ENCODE data around the gene DUSP3.

DUSP3 gene

GRCh38 chr17:43750153-43750552, 28.6 kb downstream of the DUSP3 start:
- TF ChIP-seq, protein P1, sequence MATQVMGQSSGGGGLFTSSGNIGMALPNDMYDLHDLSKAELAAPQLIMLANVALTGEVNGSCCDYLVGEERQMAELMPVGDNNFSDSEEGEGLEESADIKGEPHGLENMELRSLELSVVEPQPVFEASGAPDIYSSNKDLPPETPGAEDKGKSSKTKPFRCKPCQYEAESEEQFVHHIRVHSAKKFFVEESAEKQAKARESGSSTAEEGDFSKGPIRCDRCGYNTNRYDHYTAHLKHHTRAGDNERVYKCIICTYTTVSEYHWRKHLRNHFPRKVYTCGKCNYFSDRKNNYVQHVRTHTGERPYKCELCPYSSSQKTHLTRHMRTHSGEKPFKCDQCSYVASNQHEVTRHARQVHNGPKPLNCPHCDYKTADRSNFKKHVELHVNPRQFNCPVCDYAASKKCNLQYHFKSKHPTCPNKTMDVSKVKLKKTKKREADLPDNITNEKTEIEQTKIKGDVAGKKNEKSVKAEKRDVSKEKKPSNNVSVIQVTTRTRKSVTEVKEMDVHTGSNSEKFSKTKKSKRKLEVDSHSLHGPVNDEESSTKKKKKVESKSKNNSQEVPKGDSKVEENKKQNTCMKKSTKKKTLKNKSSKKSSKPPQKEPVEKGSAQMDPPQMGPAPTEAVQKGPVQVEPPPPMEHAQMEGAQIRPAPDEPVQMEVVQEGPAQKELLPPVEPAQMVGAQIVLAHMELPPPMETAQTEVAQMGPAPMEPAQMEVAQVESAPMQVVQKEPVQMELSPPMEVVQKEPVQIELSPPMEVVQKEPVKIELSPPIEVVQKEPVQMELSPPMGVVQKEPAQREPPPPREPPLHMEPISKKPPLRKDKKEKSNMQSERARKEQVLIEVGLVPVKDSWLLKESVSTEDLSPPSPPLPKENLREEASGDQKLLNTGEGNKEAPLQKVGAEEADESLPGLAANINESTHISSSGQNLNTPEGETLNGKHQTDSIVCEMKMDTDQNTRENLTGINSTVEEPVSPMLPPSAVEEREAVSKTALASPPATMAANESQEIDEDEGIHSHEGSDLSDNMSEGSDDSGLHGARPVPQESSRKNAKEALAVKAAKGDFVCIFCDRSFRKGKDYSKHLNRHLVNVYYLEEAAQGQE (IDR thresholded peaks at IDR 0.05; ENCODE audit: insufficient read depth in 1 of 2, low read depth in 2 of 2, low read length in 2 of 2), result no peak
- no peak for TF ChIP-seq SIN3A (IDR thresholded peaks at IDR 0.05; ENCODE audit: borderline replicate concordance, insufficient read depth, low read length)
- TF ChIP-seq FOXP2 (optimal IDR thresholded peaks at IDR 0.05; ENCODE audit: borderline replicate concordance, extremely low read depth, extremely low read length, insufficient read depth), result no peak

DNA sequence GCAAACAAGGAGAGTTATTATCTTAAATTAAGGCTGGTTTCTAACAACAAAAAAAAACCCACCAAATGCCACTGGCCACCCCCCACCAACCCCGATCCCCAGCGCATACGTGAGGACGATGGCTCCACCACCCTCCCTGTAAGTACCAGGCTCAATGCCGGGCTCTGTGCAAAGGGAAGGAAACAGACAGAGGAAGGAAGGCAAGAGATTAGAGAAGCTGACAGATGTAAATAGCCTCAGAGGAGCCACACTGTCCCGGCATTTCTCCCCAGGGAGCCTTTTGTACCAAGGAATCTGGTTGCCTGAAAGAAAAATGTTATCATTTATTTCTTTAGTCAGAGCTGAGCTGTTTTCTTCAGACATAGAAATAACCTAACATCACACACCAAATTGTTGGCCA, 33.2 kb downstream of the DUSP3 start:
- TF ChIP-seq, protein P1 (IDR thresholded peaks at IDR 0.05; ENCODE audit: insufficient read depth in 1 of 2, low read depth in 2 of 2, low read length in 2 of 2), result no peak
- no peak for TF ChIP-seq POLR2AphosphoS5 (IDR thresholded peaks at IDR 0.05; ENCODE audit: low read depth, low read length)
- TF ChIP-seq FOXP2 (optimal IDR thresholded peaks at IDR 0.05; ENCODE audit: borderline replicate concordance, extremely low read depth, extremely low read length, insufficient read depth), result no peak
- TF ChIP-seq SIN3A (IDR thresholded peaks at IDR 0.05; ENCODE audit: borderline replicate concordance, insufficient read depth, low read length), result no peak
- no peak for TF ChIP-seq TAF1 (IDR thresholded peaks at IDR 0.05; ENCODE audit: borderline replicate concordance, insufficient read depth, low read length)

DNA sequence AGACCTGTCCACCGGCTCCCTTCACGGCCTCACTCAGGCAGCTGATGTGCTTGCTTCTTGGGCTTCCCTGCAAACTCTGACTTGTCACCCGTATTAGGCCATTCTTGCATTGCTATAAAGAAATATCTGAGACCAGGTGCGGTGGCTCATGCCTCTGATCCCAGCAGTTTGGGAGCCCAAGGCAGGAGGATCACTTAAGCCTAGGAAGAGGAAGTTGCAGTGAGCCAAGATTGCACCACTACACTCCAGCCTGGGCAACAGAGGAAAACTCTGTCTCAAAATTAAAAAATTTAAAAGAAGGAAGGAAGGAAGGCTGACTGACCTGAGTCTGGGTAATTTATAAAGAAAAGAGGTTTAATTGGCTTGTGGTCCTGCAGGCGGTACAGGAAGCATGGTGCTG, 37.1 kb downstream of the DUSP3 start:
- TF ChIP-seq TAF1 (IDR thresholded peaks at IDR 0.05; ENCODE audit: borderline replicate concordance, insufficient read depth, low read length) (no peak), SIN3A (IDR thresholded peaks at IDR 0.05; ENCODE audit: borderline replicate concordance, insufficient read depth, low read length) (no peak), FOXP2 (optimal IDR thresholded peaks at IDR 0.05; ENCODE audit: borderline replicate concordance, extremely low read depth, extremely low read length, insufficient read depth) (no peak), POLR2AphosphoS5 (IDR thresholded peaks at IDR 0.05; ENCODE audit: low read depth, low read length) (no peak)
- TF ChIP-seq, protein P1 (IDR thresholded peaks at IDR 0.05; ENCODE audit: insufficient read depth in 1 of 2, low read depth in 2 of 2, low read length in 2 of 2), result no peak

GRCh38 chr17:43740541-43740940, 38.2 kb downstream of the DUSP3 start:
- TF ChIP-seq, protein P1 (IDR thresholded peaks at IDR 0.05; ENCODE audit: insufficient read depth in 1 of 2, low read depth in 2 of 2, low read length in 2 of 2), result no peak
- TF ChIP-seq POLR2AphosphoS5 (IDR thresholded peaks at IDR 0.05; ENCODE audit: low read depth, low read length) (no peak), SIN3A (IDR thresholded peaks at IDR 0.05; ENCODE audit: borderline replicate concordance, insufficient read depth, low read length) (no peak), FOXP2 (optimal IDR thresholded peaks at IDR 0.05; ENCODE audit: borderline replicate concordance, extremely low read depth, extremely low read length, insufficient read depth) (no peak), TAF1 (IDR thresholded peaks at IDR 0.05; ENCODE audit: borderline replicate concordance, insufficient read depth, low read length) (no peak)

DNA sequence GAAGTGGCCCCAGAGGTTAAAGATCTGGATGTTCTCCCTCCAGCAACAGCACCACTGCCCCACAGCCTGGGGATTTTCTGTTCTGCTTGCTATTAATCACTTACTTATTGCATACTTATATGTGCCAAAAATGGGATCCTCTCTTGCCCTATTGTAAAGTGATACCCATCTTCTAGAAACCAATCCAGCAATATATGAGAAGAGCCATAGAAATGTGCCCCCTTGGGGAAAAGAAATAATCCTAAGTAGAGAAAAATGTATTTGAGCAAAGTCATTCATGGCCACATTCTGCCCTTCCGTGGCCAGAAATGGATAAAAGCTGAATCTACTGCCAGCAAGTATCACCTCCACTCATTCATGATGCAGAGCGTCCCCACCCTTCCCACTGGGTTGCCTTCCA, 41.1 kb downstream of the DUSP3 start:
- no peak for TF ChIP-seq SIN3A (IDR thresholded peaks at IDR 0.05; ENCODE audit: borderline replicate concordance, insufficient read depth, low read length)
- no peak for TF ChIP-seq POLR2AphosphoS5 (IDR thresholded peaks at IDR 0.05; ENCODE audit: low read depth, low read length)
- TF ChIP-seq, protein P1 (IDR thresholded peaks at IDR 0.05; ENCODE audit: insufficient read depth in 1 of 2, low read depth in 2 of 2, low read length in 2 of 2), result no peak
- no peak for TF ChIP-seq FOXP2 (optimal IDR thresholded peaks at IDR 0.05; ENCODE audit: borderline replicate concordance, extremely low read depth, extremely low read length, insufficient read depth)
- no peak for TF ChIP-seq TAF1 (IDR thresholded peaks at IDR 0.05; ENCODE audit: borderline replicate concordance, insufficient read depth, low read length)

Measured in PFSK-1 (cell line).